SK-N-DZ (cell line): ENCODE measurements around the gene RNF157.

Source experiments
- small RNA-seq, 2 experiments: library from RNA; depleted of rRNA; stranded (forward); fragments of <200 nt; gene quantifications; one replicate each; pipeline ENCODE3, GENCODE V24; 2014

The RNF157 gene

Small RNAs within 50 kb of the gene (small RNA-seq; reads per million reads assigned to genes)
- 0 reads per million in 2 experiments for gene ATP5MGP6
- 0 to 0.03 reads per million in 2 experiments for gene MIR6868
